ENCODE measurements around the gene SV2A. TPM values are rescaled to one million over a fixed set of nuclear protein-coding genes. Genes with fewer than 3 reads are reported as not detected.

SV2A gene
- total RNA-seq, 1 donor from 2014 or later, result 1.1 TPM

GRCh38 chr1:149906570-149907075, 11.0 kb downstream of the SV2A start:
- Histone ChIP-seq H3K27me3 (ENCODE audit: control insufficient read depth, insufficient read depth, low read length) (no peaks in the 10 kb centered on the region), H3K4me3 (ENCODE audit: low read depth, low read length) (no peak overlapping the region), H3K36me3 (ENCODE audit: control insufficient read depth, insufficient read depth, low read length) (no peaks in the 10 kb centered on the region)
- FAIRE-seq, result no peak
- TF ChIP-seq, protein P1, sequence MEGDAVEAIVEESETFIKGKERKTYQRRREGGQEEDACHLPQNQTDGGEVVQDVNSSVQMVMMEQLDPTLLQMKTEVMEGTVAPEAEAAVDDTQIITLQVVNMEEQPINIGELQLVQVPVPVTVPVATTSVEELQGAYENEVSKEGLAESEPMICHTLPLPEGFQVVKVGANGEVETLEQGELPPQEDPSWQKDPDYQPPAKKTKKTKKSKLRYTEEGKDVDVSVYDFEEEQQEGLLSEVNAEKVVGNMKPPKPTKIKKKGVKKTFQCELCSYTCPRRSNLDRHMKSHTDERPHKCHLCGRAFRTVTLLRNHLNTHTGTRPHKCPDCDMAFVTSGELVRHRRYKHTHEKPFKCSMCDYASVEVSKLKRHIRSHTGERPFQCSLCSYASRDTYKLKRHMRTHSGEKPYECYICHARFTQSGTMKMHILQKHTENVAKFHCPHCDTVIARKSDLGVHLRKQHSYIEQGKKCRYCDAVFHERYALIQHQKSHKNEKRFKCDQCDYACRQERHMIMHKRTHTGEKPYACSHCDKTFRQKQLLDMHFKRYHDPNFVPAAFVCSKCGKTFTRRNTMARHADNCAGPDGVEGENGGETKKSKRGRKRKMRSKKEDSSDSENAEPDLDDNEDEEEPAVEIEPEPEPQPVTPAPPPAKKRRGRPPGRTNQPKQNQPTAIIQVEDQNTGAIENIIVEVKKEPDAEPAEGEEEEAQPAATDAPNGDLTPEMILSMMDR (IDR thresholded peaks at IDR 0.05; ENCODE audit: insufficient read depth, low read length, severe bottlenecking), result no peak
- no peak for DNase-seq (ENCODE audit: low read depth)

- DNase-seq (ENCODE audit: low read depth) (no peak), FAIRE-seq (no peak)
- H3K27me3 ChIP-seq (ENCODE audit: control insufficient read depth, insufficient read depth, low read length), result no peaks in the 10 kb centered on the region
- TF ChIP-seq, protein P1 (IDR thresholded peaks at IDR 0.05; ENCODE audit: insufficient read depth, low read length, severe bottlenecking), result no peak
- H3K4me3 ChIP-seq (ENCODE audit: low read depth, low read length), result no peak overlapping the region
- no peaks in the 10 kb centered on the region for H3K36me3 ChIP-seq (ENCODE audit: control insufficient read depth, insufficient read depth, low read length)
These were observed 13.7 kb downstream of the SV2A start for GRCh38 chr1:149903836-149904491.

GRCh38 chr1:149899460-149900284, 18.0 kb downstream of the SV2A start, which contains the start of gene BOLA1:
BOLA1 (plus strand) TSS chr1:149899568; CDS start chr1:149900060, 492 bp downstream.
- TF ChIP-seq, protein P1 (IDR thresholded peaks at IDR 0.05; ENCODE audit: insufficient read depth, low read length, severe bottlenecking), result no peak
- FAIRE-seq, result peak; percentile 70
- DNase-seq (ENCODE audit: low read depth), result peak; percentile 82

GRCh38 chr1:149896575-149896974, 21.1 kb downstream of the SV2A start:
- H3K27me3 ChIP-seq (ENCODE audit: control insufficient read depth, insufficient read depth, low read length), result no peaks in the 10 kb centered on the region
- FAIRE-seq (no peak), DNase-seq (ENCODE audit: low read depth) (no peak)
- H3K36me3 ChIP-seq (ENCODE audit: control insufficient read depth, insufficient read depth, low read length), result no peaks in the 10 kb centered on the region
- no peak overlapping the region for H3K4me3 ChIP-seq (ENCODE audit: low read depth, low read length)
- TF ChIP-seq, protein P1 (IDR thresholded peaks at IDR 0.05; ENCODE audit: insufficient read depth, low read length, severe bottlenecking), result no peak

More at GRCh38 chr1:149899460-149900284, 18.0 kb downstream of the SV2A start, which contains the start of gene BOLA1:
- Histone ChIP-seq H3K4me3 (ENCODE audit: low read depth, low read length) (peak within 1 kb of the TSS; percentile 69), H3K27me3 (ENCODE audit: control insufficient read depth, insufficient read depth, low read length) (no peaks in the 10 kb centered on the region), H3K36me3 (ENCODE audit: control insufficient read depth, insufficient read depth, low read length) (no peaks in the 10 kb centered on the region)

DNA sequence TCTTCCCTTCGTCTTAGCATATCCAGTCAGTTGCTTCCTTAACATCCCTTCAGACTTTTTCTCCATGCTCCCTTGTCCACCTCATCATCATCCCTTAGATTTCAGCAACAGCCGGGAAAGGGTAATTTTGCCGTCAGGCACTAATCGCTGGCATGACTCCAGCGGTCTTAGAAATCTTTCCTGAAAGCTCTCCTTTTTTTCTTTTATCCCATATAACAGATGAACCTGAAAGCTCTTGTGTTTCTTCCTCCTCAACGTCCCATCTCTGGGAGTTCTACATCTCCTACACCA, 28.7 kb downstream of the SV2A start:
- Histone ChIP-seq H3K27me3 (ENCODE audit: control insufficient read depth, insufficient read depth, low read length) (no peaks in the 10 kb centered on the region), H3K36me3 (ENCODE audit: control insufficient read depth, insufficient read depth, low read length) (no peaks in the 10 kb centered on the region), H3K4me3 (ENCODE audit: low read depth, low read length) (peak overlapping the region; percentile 55)
- FAIRE-seq, result no peak
- TF ChIP-seq, protein P1 (IDR thresholded peaks at IDR 0.05; ENCODE audit: insufficient read depth, low read length, severe bottlenecking), result no peak
- no peak for DNase-seq (ENCODE audit: low read depth)
